Duodenal mucosa (tissue), 2 donors: ENCODE measurements around the gene USH1C.

Source experiments
- H3K27ac ChIP-seq: one replicate; pipeline ENCODE4 v1.7.0; 2013; ENCODE audit warnings: low read depth, low read length
- H3K27me3 ChIP-seq, 2 donors: one replicate each; pipeline ENCODE4 v1.7.0; 2013; ENCODE audit warnings: low read length in 2 of 2, control low read depth in 1 of 2; ENCODE audit not compliant: insufficient read depth in 2 of 2, control insufficient read depth in 1 of 2
- H3K36me3 ChIP-seq, 2 donors: one replicate each; pipeline ENCODE4 v1.7.0; 2013; ENCODE audit warnings: low read length in 2 of 2, control low read depth in 1 of 2; ENCODE audit not compliant: insufficient read depth in 2 of 2, control insufficient read depth in 1 of 2
- H3K4me1 ChIP-seq, 2 donors: one replicate each; pipeline ENCODE4 v1.7.0; 2013; ENCODE audit warnings: low read length in 2 of 2, control low read depth in 1 of 2; ENCODE audit not compliant: insufficient read depth in 2 of 2, control insufficient read depth in 1 of 2
- H3K4me3 ChIP-seq, 2 donors: one replicate each; pipeline ENCODE4 v1.7.0; 2013; ENCODE audit warnings: low read length in 2 of 2, low read depth in 1 of 2
- H3K9ac ChIP-seq, 2 donors: one replicate each; pipeline ENCODE4 v1.7.0; 2013; ENCODE audit warnings: low read length in 2 of 2, low read depth in 1 of 2
- H3K9me3 ChIP-seq, 2 donors: one replicate each; pipeline ENCODE4 v1.7.0; 2013; ENCODE audit warnings: low read length in 2 of 2, control low read depth in 1 of 2; ENCODE audit not compliant: control insufficient read depth in 1 of 2

USH1C gene

GRCh38 chr11:17537261-17537660 is 7.0 kb downstream of the USH1C start:
- Histone ChIP-seq H3K9me3 (no peaks in the 10 kb centered on the region), H3K27me3 (no peaks in the 10 kb centered on the region), H3K4me1 (peaks cover 27 to 39% of the 10 kb centered on the region in 2 donors), H3K36me3 (peaks cover 4 to 9% of the 10 kb centered on the region in 2 donors), H3K27ac (no peak overlapping the region), H3K9ac (no peak overlapping the region), H3K4me3 (no peak overlapping the region)

GRCh38 chr11:17535488-17535887 is 8.7 kb downstream of the USH1C start:
- H3K9ac ChIP-seq, result no peak overlapping the region
- no peaks in the 10 kb centered on the region for H3K9me3 ChIP-seq
- peaks cover 8 to 16% of the 10 kb centered on the region in 2 donors for H3K36me3 ChIP-seq
- no peak overlapping the region for H3K27ac ChIP-seq
- H3K4me1 ChIP-seq, result peaks cover 30 to 36% of the 10 kb centered on the region in 2 donors
- no peak overlapping the region for H3K4me3 ChIP-seq
- H3K27me3 ChIP-seq, result no peaks in the 10 kb centered on the region

GRCh38 chr11:17533778-17534415 is 10.3 kb downstream of the USH1C start:
- Histone ChIP-seq H3K9me3 (no peaks in the 10 kb centered on the region), H3K4me1 (peaks cover 18 to 23% of the 10 kb centered on the region in 2 donors), H3K9ac (no peak overlapping the region), H3K27me3 (no peaks in the 10 kb centered on the region), H3K36me3 (peaks cover 15 to 28% of the 10 kb centered on the region in 2 donors), H3K27ac (no peak overlapping the region), H3K4me3 (no peak overlapping the region)

GRCh38 chr11:17533341-17533740 is 10.9 kb downstream of the USH1C start:
- Histone ChIP-seq H3K27me3 (no peaks in the 10 kb centered on the region), H3K9me3 (no peaks in the 10 kb centered on the region), H3K36me3 (peaks cover 15 to 29% of the 10 kb centered on the region in 2 donors), H3K4me3 (no peak overlapping the region), H3K9ac (no peak overlapping the region), H3K27ac (no peak overlapping the region), H3K4me1 (peaks cover 18 to 19% of the 10 kb centered on the region in 2 donors)

- Histone ChIP-seq H3K27ac (no peak overlapping the region), H3K9ac (no peak overlapping the region), H3K36me3 (peaks cover 15 to 27% of the 10 kb centered on the region in 2 donors), H3K9me3 (no peaks in the 10 kb centered on the region), H3K4me1 (peaks cover 15 to 25% of the 10 kb centered on the region in 2 donors), H3K27me3 (no peaks in the 10 kb centered on the region), H3K4me3 (no peak overlapping the region)
Measured at GRCh38 chr11:17532784-17533183, 11.4 kb downstream of the USH1C start.

DNA sequence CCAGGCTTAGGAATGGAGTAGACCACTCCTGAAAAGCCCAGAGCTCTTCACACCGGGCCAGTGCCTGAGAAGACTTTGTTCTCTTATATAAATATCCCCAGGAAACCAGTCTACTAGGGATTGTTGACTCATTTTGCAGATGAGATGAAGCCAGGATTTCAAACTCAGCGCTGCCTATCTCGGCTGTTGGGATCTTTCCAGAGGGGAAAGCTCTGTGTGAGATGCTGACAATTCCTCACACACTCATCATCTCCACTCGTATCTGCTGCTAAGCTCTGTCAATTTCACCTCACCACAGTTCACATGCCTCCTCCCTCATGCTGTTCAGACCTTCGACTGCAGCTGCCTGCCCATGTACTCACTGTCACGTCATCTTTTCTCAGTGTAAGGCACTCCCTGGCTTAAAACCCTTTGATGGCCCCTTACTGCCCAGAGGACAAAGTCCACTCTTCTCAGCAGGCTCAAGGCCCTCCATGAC is 12.5 kb downstream of the USH1C start:
- H3K4me3 ChIP-seq, result no peak overlapping the region
- H3K36me3 ChIP-seq, result peaks cover 15 to 32% of the 10 kb centered on the region in 2 donors
- H3K27me3 ChIP-seq, result no peaks in the 10 kb centered on the region
- H3K27ac ChIP-seq, result no peak overlapping the region
- H3K9ac ChIP-seq, result no peak overlapping the region
- no peaks in the 10 kb centered on the region for H3K9me3 ChIP-seq
- peaks cover 17 to 26% of the 10 kb centered on the region in 2 donors for H3K4me1 ChIP-seq

- peaks cover 18 to 37% of the 10 kb centered on the region in 2 donors for H3K36me3 ChIP-seq
- H3K27ac ChIP-seq, result no peak overlapping the region
- no peaks in the 10 kb centered on the region for H3K9me3 ChIP-seq
- peaks cover 17 to 26% of the 10 kb centered on the region in 2 donors for H3K4me1 ChIP-seq
- no peak overlapping the region for H3K9ac ChIP-seq
- H3K4me3 ChIP-seq, result no peak overlapping the region
- H3K27me3 ChIP-seq, result no peaks in the 10 kb centered on the region
Measured at GRCh38 chr11:17531071-17531600, 13.1 kb downstream of the USH1C start.

DNA sequence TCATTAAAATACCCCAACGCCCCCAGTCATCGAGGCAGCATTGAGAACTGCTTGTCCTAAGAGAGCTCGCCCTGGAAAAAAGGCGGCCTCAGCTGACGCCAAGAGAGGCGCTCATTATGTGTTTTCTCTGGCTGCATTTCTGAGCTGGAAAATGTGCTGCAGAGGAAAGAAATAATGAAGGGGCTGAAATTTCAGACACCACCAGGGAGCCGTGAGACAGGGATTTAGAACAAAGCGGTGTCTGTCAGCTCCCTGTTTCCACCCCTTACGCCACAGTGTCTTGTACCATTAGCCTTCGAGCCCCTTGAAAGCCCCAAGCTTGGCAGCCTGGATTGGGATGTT is 14.4 kb downstream of the USH1C start:
- peaks cover 17 to 26% of the 10 kb centered on the region in 2 donors for H3K4me1 ChIP-seq
- H3K9me3 ChIP-seq, result no peaks in the 10 kb centered on the region
- H3K9ac ChIP-seq, result no peak overlapping the region
- peaks cover 26 to 48% of the 10 kb centered on the region in 2 donors for H3K36me3 ChIP-seq
- H3K27ac ChIP-seq, result no peak overlapping the region
- H3K27me3 ChIP-seq, result no peaks in the 10 kb centered on the region
- H3K4me3 ChIP-seq, result no peak overlapping the region

- Histone ChIP-seq H3K36me3 (peaks cover 26 to 55% of the 10 kb centered on the region in 2 donors), H3K27ac (no peak overlapping the region), H3K9ac (no peak overlapping the region), H3K9me3 (no peaks in the 10 kb centered on the region), H3K27me3 (no peaks in the 10 kb centered on the region), H3K4me1 (peaks cover 17 to 26% of the 10 kb centered on the region in 2 donors), H3K4me3 (no peak overlapping the region)
Measured at GRCh38 chr11:17528906-17529843, 15.0 kb downstream of the USH1C start.

DNA sequence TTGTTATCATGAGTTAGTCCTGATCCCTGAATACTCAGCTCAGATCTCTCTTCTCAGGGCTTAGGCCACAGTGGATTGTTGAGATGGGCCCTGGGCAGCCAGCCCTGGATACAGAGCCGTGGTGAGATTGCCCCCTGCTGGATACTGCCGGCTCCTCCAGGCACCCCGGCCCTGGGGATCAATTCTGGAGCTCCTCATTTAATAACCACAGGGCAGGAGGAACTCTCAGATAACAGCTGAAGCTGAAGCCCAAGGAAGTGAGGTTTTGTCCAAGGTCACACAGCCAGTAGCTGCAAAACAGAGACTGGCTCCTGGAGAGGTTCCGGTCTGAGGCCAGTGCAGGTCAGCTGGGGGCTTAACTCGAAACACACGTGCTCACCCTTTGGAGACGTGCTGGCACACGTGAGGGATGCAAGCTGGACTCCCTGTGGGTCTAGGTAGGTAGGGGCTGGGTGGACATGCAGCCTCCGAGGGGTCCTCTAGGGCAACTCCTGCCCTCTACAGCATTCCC is 16.0 kb downstream of the USH1C start:
- H3K4me3 ChIP-seq, result no peak overlapping the region
- peaks cover 32 to 58% of the 10 kb centered on the region in 2 donors for H3K36me3 ChIP-seq
- H3K4me1 ChIP-seq, result peaks cover 17 to 26% of the 10 kb centered on the region in 2 donors
- H3K9me3 ChIP-seq, result no peaks in the 10 kb centered on the region
- H3K27me3 ChIP-seq, result no peaks in the 10 kb centered on the region
- H3K27ac ChIP-seq, result no peak overlapping the region
- H3K9ac ChIP-seq, result no peak overlapping the region
